HUES64 (cell line): Measurements from ENCODE around the gene MICAL1. TPM values are rescaled to one million over a fixed set of nuclear protein-coding genes. Genes with fewer than 3 reads are reported as not detected.

ENCODE experiments used
- H3K27ac ChIP-seq: 2 replicates; pipeline ENCODE4 v1.7.0; 2013; ENCODE audit warnings: low read depth, low read length, inconsistent platforms
- H3K27me3 ChIP-seq: 2 replicates; pipeline ENCODE4 v1.6.1; 2013; ENCODE audit warnings: mild to moderate bottlenecking, low read length; ENCODE audit not compliant: insufficient read depth
- H3K36me3 ChIP-seq: 2 replicates; pipeline ENCODE4 v1.6.1; 2013; ENCODE audit warnings: mild to moderate bottlenecking, low read length; ENCODE audit not compliant: insufficient read depth
- H3K4me1 ChIP-seq: 2 replicates; pipeline ENCODE4 v1.6.1; 2013; ENCODE audit warnings: mild to moderate bottlenecking, low read length, moderate library complexity; ENCODE audit not compliant: insufficient read depth
- H3K4me3 ChIP-seq: 2 replicates; pipeline ENCODE4 v1.5.1; 2013; ENCODE audit warnings: mild to moderate bottlenecking, low read length, moderate library complexity
- H3K9ac ChIP-seq: 2 replicates; pipeline ENCODE4 v1.6.1; 2013; ENCODE audit warnings: mild to moderate bottlenecking, low read depth, low read length
- H3K9me3 ChIP-seq: 2 replicates; pipeline ENCODE4 v1.6.1; 2013; ENCODE audit warnings: low read depth, low read length; ENCODE audit not compliant: insufficient read depth
- WGBS: fragments of 150-250, 120-280 bp; methylation state at CpG from one replicate; pipeline ENCODE4 v1.1.7; 2013; ENCODE audit warnings: missing lambda C conversion rate; 5-methylcytosine and 5-hydroxymethylcytosine counted together
- polyA plus RNA-seq, 2 experiments: library from polyadenylated mRNA; stranded (reverse); fragments of 50-300 nt; gene quantifications; one replicate each; pipeline ENCODE4 v1.2.3, GENCODE V29; 2013

MICAL1 gene, protein sequence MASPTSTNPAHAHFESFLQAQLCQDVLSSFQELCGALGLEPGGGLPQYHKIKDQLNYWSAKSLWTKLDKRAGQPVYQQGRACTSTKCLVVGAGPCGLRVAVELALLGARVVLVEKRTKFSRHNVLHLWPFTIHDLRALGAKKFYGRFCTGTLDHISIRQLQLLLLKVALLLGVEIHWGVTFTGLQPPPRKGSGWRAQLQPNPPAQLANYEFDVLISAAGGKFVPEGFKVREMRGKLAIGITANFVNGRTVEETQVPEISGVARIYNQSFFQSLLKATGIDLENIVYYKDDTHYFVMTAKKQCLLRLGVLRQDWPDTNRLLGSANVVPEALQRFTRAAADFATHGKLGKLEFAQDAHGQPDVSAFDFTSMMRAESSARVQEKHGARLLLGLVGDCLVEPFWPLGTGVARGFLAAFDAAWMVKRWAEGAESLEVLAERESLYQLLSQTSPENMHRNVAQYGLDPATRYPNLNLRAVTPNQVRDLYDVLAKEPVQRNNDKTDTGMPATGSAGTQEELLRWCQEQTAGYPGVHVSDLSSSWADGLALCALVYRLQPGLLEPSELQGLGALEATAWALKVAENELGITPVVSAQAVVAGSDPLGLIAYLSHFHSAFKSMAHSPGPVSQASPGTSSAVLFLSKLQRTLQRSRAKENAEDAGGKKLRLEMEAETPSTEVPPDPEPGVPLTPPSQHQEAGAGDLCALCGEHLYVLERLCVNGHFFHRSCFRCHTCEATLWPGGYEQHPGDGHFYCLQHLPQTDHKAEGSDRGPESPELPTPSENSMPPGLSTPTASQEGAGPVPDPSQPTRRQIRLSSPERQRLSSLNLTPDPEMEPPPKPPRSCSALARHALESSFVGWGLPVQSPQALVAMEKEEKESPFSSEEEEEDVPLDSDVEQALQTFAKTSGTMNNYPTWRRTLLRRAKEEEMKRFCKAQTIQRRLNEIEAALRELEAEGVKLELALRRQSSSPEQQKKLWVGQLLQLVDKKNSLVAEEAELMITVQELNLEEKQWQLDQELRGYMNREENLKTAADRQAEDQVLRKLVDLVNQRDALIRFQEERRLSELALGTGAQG
- 29.6 TPM for polyA plus RNA-seq (2013, experiment 1 of 2)
- polyA plus RNA-seq (2013, experiment 2 of 2), result 32.2 TPM

GRCh38 chr6:109455437-109456110 is at the start of gene MICAL1:
MICAL1 (minus strand) TSS chr6:109455772; CDS start chr6:109454196, 1,576 bp downstream.
- Histone ChIP-seq H3K4me1 (peaks cover 24% of the 10 kb centered on the region), H3K27me3 (no peaks in the 10 kb centered on the region), H3K9me3 (no peaks in the 10 kb centered on the region), H3K36me3 (peaks cover 27% of the 10 kb centered on the region), H3K27ac (peak within 1 kb of the TSS; percentile 57; the same call in 1 of the 2 replicates), H3K9ac (peak within 1 kb of the TSS; percentile 69), H3K4me3 (peak within 1 kb of the TSS; percentile 86)
- under 1% methylated on average over 59 of the region's 70 CpGs for WGBS

DNA sequence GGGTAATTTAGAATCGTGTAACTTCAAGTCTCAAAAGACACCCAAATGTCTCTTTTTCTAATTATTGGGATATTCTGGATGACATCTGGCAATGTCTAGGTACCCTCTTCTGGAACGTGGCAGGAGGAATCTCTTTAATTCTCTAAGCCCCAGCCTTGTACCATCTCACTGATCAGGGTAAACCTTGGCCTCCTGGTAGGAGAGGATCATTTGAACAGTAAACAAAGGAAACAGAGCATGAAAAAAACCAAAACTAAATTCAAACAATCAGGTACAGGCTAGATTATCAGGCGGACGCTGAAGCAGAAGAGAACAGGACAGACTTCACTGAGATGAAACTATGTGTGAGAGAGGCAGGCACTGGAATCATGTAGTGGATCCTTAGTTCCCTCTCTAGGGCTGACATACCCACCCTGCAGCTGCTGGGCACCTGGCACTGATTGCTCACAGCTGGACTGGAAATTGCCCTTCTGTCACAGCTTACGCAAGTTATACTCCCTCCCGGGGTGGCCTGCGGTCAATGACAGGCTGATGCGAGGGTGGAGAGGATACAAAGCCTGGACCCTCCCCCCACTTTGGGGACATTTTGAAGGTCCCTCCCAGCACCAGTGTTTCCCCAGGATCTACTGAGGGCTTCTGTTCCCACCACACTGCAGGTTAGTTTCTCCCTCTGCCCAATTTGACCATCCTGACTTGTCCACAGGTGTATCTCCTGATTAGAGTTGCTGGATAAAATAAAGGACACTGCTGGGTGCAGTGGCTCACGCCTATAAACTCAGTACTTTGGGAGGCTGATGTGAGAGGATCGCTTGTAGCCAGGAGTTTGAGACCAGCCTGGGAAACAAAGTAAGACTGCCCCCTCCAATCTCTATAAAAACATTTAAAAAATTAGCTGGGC is 48.0 kb upstream of the MICAL1 start:
- Histone ChIP-seq H3K9ac (no peak overlapping the region), H3K27me3 (no peaks in the 10 kb centered on the region), H3K36me3 (no peaks in the 10 kb centered on the region), H3K4me1 (peaks cover 19% of the 10 kb centered on the region), H3K9me3 (peaks cover under 1% of the 10 kb centered on the region; the same call in 1 of the 2 replicates), H3K4me3 (no peak overlapping the region), H3K27ac (no peak overlapping the region)
- WGBS, result 88% methylated on average over 10 of the region's 10 CpGs

- Histone ChIP-seq H3K9ac (no peak overlapping the region), H3K36me3 (no peaks in the 10 kb centered on the region), H3K4me1 (peaks cover 22% of the 10 kb centered on the region), H3K4me3 (no peak overlapping the region), H3K9me3 (no peaks in the 10 kb centered on the region), H3K27ac (no peak overlapping the region), H3K27me3 (no peaks in the 10 kb centered on the region)
- WGBS, result 93% methylated on average over 1 of the region's 2 CpGs
Measured at GRCh38 chr6:109498936-109499335, 43.4 kb upstream of the MICAL1 start.

- WGBS, result 71% methylated on average over 4 of the region's 4 CpGs
- Histone ChIP-seq H3K4me3 (no peak overlapping the region), H3K27ac (no peak overlapping the region), H3K4me1 (peaks cover 29% of the 10 kb centered on the region), H3K27me3 (no peaks in the 10 kb centered on the region), H3K9ac (no peak overlapping the region), H3K36me3 (no peaks in the 10 kb centered on the region), H3K9me3 (no peaks in the 10 kb centered on the region)
Measured at GRCh38 chr6:109498052-109498451, 42.5 kb upstream of the MICAL1 start.

DNA sequence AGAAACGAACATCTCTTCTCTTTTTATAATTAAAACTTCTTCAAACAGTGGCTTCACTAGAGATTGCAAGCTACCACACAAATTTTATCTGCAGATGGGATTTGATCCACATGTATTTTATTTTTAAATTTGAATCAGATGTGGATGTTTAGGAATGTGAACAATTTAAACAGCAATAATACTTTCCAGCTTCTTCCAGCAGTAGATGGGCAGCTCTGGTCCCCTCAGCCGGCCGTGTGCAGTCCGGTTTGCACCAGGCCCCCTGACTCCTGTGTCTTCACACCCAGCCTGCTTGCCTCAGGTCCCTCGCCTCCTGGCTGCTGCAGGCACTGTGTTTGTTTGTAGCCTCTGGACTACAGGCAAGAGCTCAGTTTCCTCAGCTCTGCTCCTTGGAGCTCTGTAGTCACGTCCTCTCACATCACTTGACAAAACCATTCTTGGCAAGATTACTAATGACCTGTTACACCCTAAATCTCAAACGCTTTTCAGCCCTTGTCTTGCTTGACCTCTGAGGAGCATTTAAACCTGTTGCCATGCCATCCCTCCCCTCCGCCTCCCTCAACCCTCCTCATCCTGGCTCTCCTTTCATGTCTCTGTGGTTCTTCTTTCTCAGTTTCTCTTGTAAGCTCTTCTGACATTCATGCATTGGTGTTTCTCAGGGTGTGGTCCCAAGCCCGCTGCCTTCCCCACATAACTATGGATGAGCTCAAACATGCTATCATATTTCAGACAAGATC is 40.6 kb upstream of the MICAL1 start:
- H3K27me3 ChIP-seq, result no peaks in the 10 kb centered on the region
- WGBS, result 90% methylated on average over 9 of the region's 9 CpGs
- no peaks in the 10 kb centered on the region for H3K9me3 ChIP-seq
- no peak overlapping the region for H3K9ac ChIP-seq
- peaks cover 39% of the 10 kb centered on the region for H3K4me1 ChIP-seq
- H3K36me3 ChIP-seq, result no peaks in the 10 kb centered on the region
- H3K27ac ChIP-seq, result no peak overlapping the region
- no peak overlapping the region for H3K4me3 ChIP-seq

DNA sequence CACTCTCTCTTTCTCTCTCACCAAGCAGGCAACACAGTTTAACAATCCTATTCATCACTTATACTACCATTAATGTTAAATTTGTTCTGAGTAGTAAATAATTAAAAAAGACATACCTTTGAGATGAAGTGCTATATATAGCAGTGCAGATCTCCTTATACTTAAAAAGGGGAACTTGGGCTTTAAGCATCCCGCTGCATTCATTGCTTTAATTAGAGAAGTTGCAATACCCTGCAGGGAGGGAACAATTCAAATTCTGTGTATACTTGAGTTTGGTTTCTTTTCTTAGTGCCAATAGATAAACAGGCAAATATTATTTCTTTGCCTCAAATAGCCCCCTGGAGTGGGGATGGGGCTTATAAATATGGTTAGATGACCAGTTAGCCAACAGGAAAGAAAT is 38.3 kb upstream of the MICAL1 start:
- 90% methylated on average over 1 of the region's 1 CpG for WGBS
- no peak overlapping the region for H3K27ac ChIP-seq
- no peaks in the 10 kb centered on the region for H3K9me3 ChIP-seq
- H3K9ac ChIP-seq, result no peak overlapping the region
- peaks cover 48% of the 10 kb centered on the region for H3K4me1 ChIP-seq
- H3K4me3 ChIP-seq, result no peak overlapping the region
- H3K36me3 ChIP-seq, result no peaks in the 10 kb centered on the region
- H3K27me3 ChIP-seq, result no peaks in the 10 kb centered on the region

DNA sequence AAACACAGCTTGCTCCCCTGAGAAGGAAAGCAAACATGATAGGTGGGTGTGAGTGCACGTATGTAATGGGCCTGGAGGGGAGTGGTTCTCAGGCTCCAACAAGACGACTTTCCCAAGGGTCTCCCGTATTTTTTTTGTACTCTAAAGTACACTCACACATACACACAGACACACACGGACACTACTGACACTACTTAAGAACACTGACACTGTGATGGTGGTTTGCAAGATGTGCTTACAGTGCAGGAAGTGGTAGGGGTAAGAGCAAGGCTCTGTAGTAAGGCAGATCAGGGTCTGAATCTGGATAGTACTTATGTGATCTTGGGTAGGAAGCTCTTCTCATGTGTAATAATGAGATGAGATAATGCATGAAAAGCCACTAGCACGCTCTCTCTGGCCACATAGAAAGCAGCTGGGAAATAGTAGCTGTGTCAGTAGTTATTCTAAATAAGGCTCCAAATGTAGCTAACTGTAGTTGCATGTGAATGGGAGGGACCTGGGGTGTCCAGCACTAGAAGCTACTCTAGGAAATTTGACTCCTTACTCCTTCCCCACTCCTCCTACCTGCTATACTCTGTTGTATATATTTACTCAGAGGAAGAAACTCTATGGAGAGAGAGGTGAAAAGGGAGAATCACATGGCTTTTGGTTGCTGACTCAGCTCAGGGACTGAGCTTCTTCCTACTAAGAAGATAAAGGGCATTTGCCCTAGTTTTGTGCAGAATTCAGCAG is 35.8 kb upstream of the MICAL1 start:
- peaks cover 40% of the 10 kb centered on the region for H3K4me1 ChIP-seq
- H3K36me3 ChIP-seq, result no peaks in the 10 kb centered on the region
- H3K27me3 ChIP-seq, result no peaks in the 10 kb centered on the region
- 50% methylated on average over 5 of the region's 5 CpGs for WGBS
- H3K4me3 ChIP-seq, result no peak overlapping the region
- no peaks in the 10 kb centered on the region for H3K9me3 ChIP-seq
- no peak overlapping the region; the same call in 1 of the 2 replicates for H3K27ac ChIP-seq
- H3K9ac ChIP-seq, result no peak overlapping the region

DNA sequence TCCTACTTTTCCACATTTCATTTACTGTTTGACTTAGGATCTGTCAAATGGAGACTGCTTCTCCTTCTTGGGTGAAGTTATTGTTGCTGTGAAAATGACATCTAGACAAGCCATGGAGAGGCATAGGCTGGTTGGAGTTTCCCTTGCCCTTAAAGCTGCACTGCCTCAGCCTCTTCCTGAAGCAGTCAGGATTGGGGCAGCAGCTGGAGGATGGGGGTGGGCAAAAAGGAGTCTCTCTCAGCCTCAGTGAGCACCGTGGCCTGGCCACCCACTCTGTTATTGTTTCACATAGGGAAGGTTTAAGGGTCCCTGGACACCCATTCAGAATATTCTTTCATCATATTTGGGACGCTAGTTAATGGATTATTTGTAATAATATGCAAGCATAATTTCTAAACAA is 35.1 kb upstream of the MICAL1 start:
- Histone ChIP-seq H3K4me3 (no peak overlapping the region), H3K36me3 (no peaks in the 10 kb centered on the region), H3K9me3 (no peaks in the 10 kb centered on the region), H3K27ac (peak overlapping the region; percentile 6; the same call in 1 of the 2 replicates), H3K27me3 (no peaks in the 10 kb centered on the region), H3K4me1 (peaks cover 40% of the 10 kb centered on the region), H3K9ac (no peak overlapping the region)
- 31% methylated on average over 1 of the region's 2 CpGs for WGBS

- no peak overlapping the region for H3K4me3 ChIP-seq
- no peak overlapping the region for H3K27ac ChIP-seq
Measured at GRCh38 chr6:109488001-109488400, 32.4 kb upstream of the MICAL1 start.

More at GRCh38 chr6:109488001-109488400, 32.4 kb upstream of the MICAL1 start:
- H3K9me3 ChIP-seq, result no peaks in the 10 kb centered on the region
- H3K27me3 ChIP-seq, result no peaks in the 10 kb centered on the region; the same call in 1 of the 2 replicates
- no peak overlapping the region for H3K9ac ChIP-seq
- H3K4me1 ChIP-seq, result peaks cover 28% of the 10 kb centered on the region
- no peaks in the 10 kb centered on the region for H3K36me3 ChIP-seq
